H1 (cell line): ENCODE data around the gene HNRNPM. TPM values are rescaled to one million over a fixed set of nuclear protein-coding genes. Genes with fewer than 3 reads are reported as not detected.

ENCODE experiments used
- ATF2 ChIP-seq: IDR thresholded peaks from 2 replicates; pipeline ENCODE4 v1.6.1; 2012; ENCODE audit warnings: low read length, inconsistent platforms
- CBX8 ChIP-seq: fragments of 300-800, 300-1000 bp; sonication (generic); IDR thresholded peaks from 2 replicates; pipeline ENCODE4 v1.7.1; 2016; ENCODE audit warnings: low read depth, low read length, borderline replicate concordance
- polyA plus RNA-seq, 7 experiments: library from polyadenylated mRNA; depleted of rRNA in 3 of 7; stranded (reverse) in 5 of 7; unstranded in 2 of 7; fragments of >200 nt in 5 of 7; fragments of 200-250 nt in 2 of 7; gene quantifications; 1 replicate in 5 of 7; 2 replicates in 1 of 7; 4 replicates in 1 of 7; pipeline versions ENCODE4 v1.2.1 to v1.2.3, GENCODE V29; 2011 to 2013; ENCODE audit warnings: missing spikeins in 2 of 7, mixed read lengths in 2 of 7
- total RNA-seq: library from RNA; stranded (reverse); fragmentation: NEBNext Ultra II Directional; extraction: Animal tissue kit (Norgen Biotek cat#: 25700); gene quantifications from 2 replicates; pipeline ENCODE4 v1.2.1, GENCODE V29; 2021

Gene HNRNPM
- total and polyA plus RNA-seq, 2 of the 8 experiments (the other 6 are each of a cell fraction or from before 2014, with no cell fraction given) = 375 to 474 TPM

DNA sequence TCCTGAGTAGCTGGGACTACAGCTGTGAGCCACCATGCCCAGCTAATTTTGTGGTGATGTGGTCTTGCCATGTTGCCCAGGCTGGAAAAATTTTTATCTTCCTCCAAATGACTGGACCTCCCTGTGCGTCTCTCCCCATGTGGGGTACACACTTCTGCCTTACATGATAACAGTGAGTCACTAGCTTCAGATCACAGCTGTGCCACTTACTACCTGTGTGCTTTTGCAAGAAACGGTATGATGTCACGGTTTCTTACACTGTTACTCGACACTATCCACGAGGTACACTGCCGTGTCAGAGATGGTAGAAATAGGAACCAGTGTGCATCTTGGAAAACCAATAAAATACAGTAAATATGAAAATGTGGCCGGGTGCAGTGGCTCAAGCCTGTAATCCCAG, 86.7 kb downstream of the HNRNPM start (continued):
- TF ChIP-seq ATF2 (no peak), CBX8 (no peak)
